IMR-90 (cell line): ENCODE data around the gene CLEC3A. TPM values are rescaled to one million over a fixed set of nuclear protein-coding genes. Genes with fewer than 3 reads are reported as not detected.

ENCODE experiments used
- ATAC-seq: fragments of 200-7000 bp; cut with Tn5 transposase; 2 replicates; pipeline ENCODE4 v1.9.1; 2020; ENCODE audit warnings: low read depth, mild to moderate bottlenecking, moderate library complexity
- BruUV-seq: library from RNA; stranded (reverse); fragments of 400-500 nt; replicated peaks from 2 replicates; lab custom pipeline; 2021; lab: Mats Ljungman, UMichigan
- CTCF ChIA-PET: fragments of 300-600 bp; formaldehyde crosslinking; extraction: SDS; loops from one replicate; lab custom pipeline; 2021; ENCODE audit warnings: antibody characterized with exemption; lab: Yijun Ruan, JAX
- POLR2A ChIA-PET: fragments of 300-600 bp; sonication (Branson Sonifier 250); formaldehyde crosslinking; loops from one replicate; lab custom pipeline; 2022; ENCODE audit warnings: antibody characterized with exemption; ENCODE audit not compliant: unreplicated experiment; lab: Charles Lee
- DNase-seq: peaks from one replicate; pipeline ENCODE4 v3.0.0; 2013
- H2AFZ ChIP-seq: replicated peaks from 2 replicates; pipeline ENCODE3; 2013; ENCODE audit warnings: low read length, mild to moderate bottlenecking; ENCODE audit not compliant: poor library complexity
- H2AK5ac ChIP-seq: 2 replicates; pipeline ENCODE4 v1.6.1; 2013; ENCODE audit warnings: low read depth, low read length, inconsistent platforms
- H2AK9ac ChIP-seq: replicated peaks from 2 replicates; pipeline ENCODE3; 2013; ENCODE audit warnings: mild to moderate bottlenecking, low read depth, low read length, moderate library complexity; ENCODE audit not compliant: poor library complexity
- H2BK120ac ChIP-seq: 2 replicates; pipeline ENCODE4 v1.6.1; 2013; ENCODE audit warnings: low read depth, low read length, inconsistent platforms
- H2BK15ac ChIP-seq: 3 replicates; pipeline ENCODE4 v1.6.1; 2013; ENCODE audit warnings: low read depth, low read length, inconsistent platforms
- H2BK20ac ChIP-seq: 2 replicates; pipeline ENCODE4 v1.6.1; 2013; ENCODE audit warnings: low read depth, mild to moderate bottlenecking, inconsistent platforms, low read length, moderate library complexity
- H2BK5ac ChIP-seq: 2 replicates; pipeline ENCODE4 v1.6.1; 2013; ENCODE audit warnings: mild to moderate bottlenecking, low read depth, low read length, inconsistent platforms; ENCODE audit not compliant: poor library complexity, severe bottlenecking
- H3K14ac ChIP-seq: replicated peaks from 2 replicates; pipeline ENCODE4 v1.6.1; 2013; ENCODE audit warnings: low read depth, low read length, inconsistent platforms
- H3K18ac ChIP-seq: 2 replicates; pipeline ENCODE4 v1.6.1; 2013; ENCODE audit warnings: low read depth, low read length, control low read depth
- H3K23ac ChIP-seq: 2 replicates; pipeline ENCODE4 v1.6.1; 2013; ENCODE audit warnings: low read depth, low read length, inconsistent platforms
- H3K27ac ChIP-seq: 2 replicates; pipeline ENCODE4 v1.5.1; 2013; ENCODE audit warnings: mild to moderate bottlenecking, control low read depth, low read length; ENCODE audit not compliant: insufficient read depth
- H3K27me3 ChIP-seq: 2 replicates; pipeline ENCODE4 v1.6.1; 2013; ENCODE audit warnings: low read length; ENCODE audit not compliant: control insufficient read depth, insufficient read depth
- H3K36me3 ChIP-seq: 2 replicates; pipeline ENCODE4 v1.6.1; 2013; ENCODE audit warnings: low read length, mixed read lengths; ENCODE audit not compliant: control insufficient read depth, insufficient read depth
- H3K4ac ChIP-seq: 2 replicates; pipeline ENCODE4 v1.6.1; 2013; ENCODE audit warnings: low read depth, low read length, inconsistent platforms
- H3K4me1 ChIP-seq: 2 replicates; pipeline ENCODE4 v1.6.1; 2013; ENCODE audit warnings: low read length, mixed read lengths; ENCODE audit not compliant: control insufficient read depth, insufficient read depth
- H3K4me2 ChIP-seq: 2 replicates; pipeline ENCODE4 v1.6.1; 2013; ENCODE audit warnings: low read depth, mild to moderate bottlenecking, control low read depth, low read length, moderate library complexity
- H3K4me3 ChIP-seq: 2 replicates; pipeline ENCODE4 v1.5.1; 2013; ENCODE audit warnings: low read depth, mild to moderate bottlenecking, control low read depth, low read length, moderate library complexity; ENCODE audit not compliant: insufficient read depth
- H3K56ac ChIP-seq: 2 replicates; pipeline ENCODE4 v1.6.1; 2013; ENCODE audit warnings: low read length, inconsistent platforms; ENCODE audit not compliant: insufficient read depth; ENCODE audit errors: extremely low read depth
- H3K79me1 ChIP-seq, 2 experiments: 2 replicates each; pipeline ENCODE4 v1.6.1; 2013; ENCODE audit warnings: low read length in 2 of 2, inconsistent platforms in 1 of 2, low read depth in 1 of 2
- H3K9ac ChIP-seq: 2 replicates; pipeline ENCODE4 v1.6.1; 2013; ENCODE audit warnings: low read depth, low read length, control low read depth
- H3K9me1 ChIP-seq: 2 replicates; pipeline ENCODE4 v1.6.1; 2013; ENCODE audit warnings: low read length, inconsistent platforms; ENCODE audit not compliant: insufficient read depth
- H3K9me3 ChIP-seq: 2 replicates; pipeline ENCODE4 v1.6.1; 2013; ENCODE audit warnings: low read length; ENCODE audit not compliant: control insufficient read depth, insufficient read depth
- H4K20me1 ChIP-seq: 2 replicates; pipeline ENCODE4 v1.6.1; 2013; ENCODE audit warnings: low read length, inconsistent platforms; ENCODE audit not compliant: insufficient read depth
- H4K5ac ChIP-seq: 2 replicates; pipeline ENCODE4 v1.6.1; 2013; ENCODE audit warnings: mild to moderate bottlenecking, low read depth, low read length, control low read depth
- H4K8ac ChIP-seq, 2 experiments: 2 replicates each; pipeline ENCODE4 v1.6.1; 2013; ENCODE audit warnings: low read depth in 2 of 2, low read length in 2 of 2, control low read depth in 1 of 2, inconsistent platforms in 1 of 2
- H4K91ac ChIP-seq: 2 replicates; pipeline ENCODE4 v1.6.1; 2013; ENCODE audit warnings: low read depth, low read length, inconsistent platforms; ENCODE audit not compliant: insufficient read depth
- CHD1 ChIP-seq: IDR thresholded peaks from 2 replicates; pipeline ENCODE4 v1.6.1; 2012; ENCODE audit warnings: low read depth, low read length, improper control_type of control experiment
- FOS ChIP-seq: fragments of 150-350 bp; IDR thresholded peaks from 2 replicates; pipeline ENCODE4 v1.6.1; 2016; ENCODE audit warnings: low read depth, low read length
- MXI1 ChIP-seq: IDR thresholded peaks from 2 replicates; pipeline ENCODE4 v1.6.1; 2012; ENCODE audit warnings: low read depth, mild to moderate bottlenecking, low read length, moderate library complexity, borderline replicate concordance
- RCOR1 ChIP-seq: IDR thresholded peaks from 2 replicates; pipeline ENCODE4 v1.6.1; 2012; ENCODE audit warnings: mild to moderate bottlenecking, low read length, improper control_type of control experiment; ENCODE audit not compliant: insufficient replicate concordance
- SMC3 ChIP-seq: fragments of 150-350 bp; IDR thresholded peaks from 2 replicates; pipeline ENCODE4 v1.6.1; 2016; ENCODE audit warnings: low read depth, mild to moderate bottlenecking, antibody characterized with exemption, low read length, moderate library complexity
- WGBS, 2 experiments: methylation state at CpG; one replicate each; pipeline versions ENCODE4 v1.1.5 to v1.1.7; 2013; ENCODE audit warnings: missing lambda C conversion rate in 2 of 2; ENCODE audit not compliant: insufficient read length in 1 of 2; ENCODE audit errors: extremely low coverage in 2 of 2; 5-methylcytosine and 5-hydroxymethylcytosine counted together
- dilution Hi-C: fragments of 300-500 bp; cut with HindIII; formaldehyde crosslinking; loops from one replicate; pipeline ENCODE4 v1.14.3; 2018; ENCODE audit warnings: low sequenced_read_pairs; ENCODE audit not compliant: unreplicated experiment
- in situ Hi-C: fragments of 300-500 bp; cut with MboI; formaldehyde crosslinking; loops from 3 replicates; pipeline ENCODE4 v1.14.3; 2019; ENCODE audit warnings: low sequenced_read_pairs, inconsistent platforms, mixed read lengths
- intact Hi-C: fragments of 100-400 bp; cut with micrococcal nuclease; formaldehyde crosslinking; loops from 2 replicates; pipeline ENCODE4 v1.10.0; 2022
- polyA plus RNA-seq, 3 experiments: library from polyadenylated mRNA; depleted of rRNA; stranded (reverse); fragments of >200 nt; gene quantifications; 2 replicates each; pipeline ENCODE4 v1.2.3, GENCODE V29; 2012; ENCODE audit warnings: low replicate concordance in 1 of 3
- total RNA-seq: library from RNA; depleted of rRNA; stranded (reverse); fragments of >200 nt; gene quantifications from 2 replicates; pipeline ENCODE4 v1.2.3, GENCODE V29; 2012
- TF ChIP-seq, protein P1 (sequence below): fragments of 150-350 bp; IDR thresholded peaks from 2 replicates; pipeline ENCODE4 v1.6.1; 2016; ENCODE audit warnings: low read depth, mild to moderate bottlenecking, low read length, moderate library complexity, borderline replicate concordance

Gene CLEC3A
- total and polyA plus RNA-seq, 2 of the 4 experiments (the other 2 are of a cell fraction) = not detected

DNA sequence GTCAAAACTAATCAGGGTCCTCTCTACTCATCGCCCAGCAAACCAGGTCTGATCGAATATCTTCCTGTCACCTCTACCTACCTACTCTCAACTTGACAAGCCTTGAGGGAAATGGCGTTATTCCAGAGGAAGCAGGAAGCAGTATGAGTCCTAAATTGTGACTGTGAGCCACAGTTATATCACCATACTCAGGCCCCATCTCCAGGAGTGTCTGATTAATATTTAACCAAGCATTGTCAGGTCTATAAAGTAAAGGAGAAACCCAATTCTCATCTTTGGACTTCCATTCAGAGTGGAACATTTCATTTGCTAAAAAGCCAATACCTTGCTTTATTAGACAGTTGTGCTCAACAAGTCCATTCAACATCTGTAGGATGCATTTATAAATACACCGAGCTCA, 17.8 kb upstream of the CLEC3A start:
- Histone ChIP-seq H3K9me3 (no peaks in the 10 kb centered on the region), H4K8ac (no peak overlapping the region), H3K79me1 (no peaks in the 10 kb centered on the region), H3K36me3 (no peaks in the 10 kb centered on the region), H2BK20ac (no peak overlapping the region), H3K56ac (no peak overlapping the region), H3K27ac (no peak overlapping the region), H3K4me1 (no peaks in the 10 kb centered on the region), H3K14ac (no peak overlapping the region), H3K9me1 (no peaks in the 10 kb centered on the region), H4K5ac (no peak overlapping the region), H3K18ac (no peak overlapping the region), H3K23ac (no peak overlapping the region), H2AK9ac (no peak overlapping the region), H3K27me3 (peaks cover 4% of the 10 kb centered on the region), H3K4ac (no peak overlapping the region), H4K91ac (no peak overlapping the region), H2AFZ (no peak overlapping the region), H2BK5ac (no peak overlapping the region), H2BK15ac (no peak overlapping the region), H3K4me3 (no peak overlapping the region), H3K4me2 (no peak overlapping the region), H3K9ac (no peak overlapping the region), H2BK120ac (no peak overlapping the region), H2AK5ac (no peak overlapping the region), H4K20me1 (no peaks in the 10 kb centered on the region)
- no TSS peak for BruUV-seq
- TF ChIP-seq MXI1 (no peak), SMC3 (no peak), RCOR1 (no peak), CHD1 (no peak), FOS (no peak)
- TF ChIP-seq, protein P1, sequence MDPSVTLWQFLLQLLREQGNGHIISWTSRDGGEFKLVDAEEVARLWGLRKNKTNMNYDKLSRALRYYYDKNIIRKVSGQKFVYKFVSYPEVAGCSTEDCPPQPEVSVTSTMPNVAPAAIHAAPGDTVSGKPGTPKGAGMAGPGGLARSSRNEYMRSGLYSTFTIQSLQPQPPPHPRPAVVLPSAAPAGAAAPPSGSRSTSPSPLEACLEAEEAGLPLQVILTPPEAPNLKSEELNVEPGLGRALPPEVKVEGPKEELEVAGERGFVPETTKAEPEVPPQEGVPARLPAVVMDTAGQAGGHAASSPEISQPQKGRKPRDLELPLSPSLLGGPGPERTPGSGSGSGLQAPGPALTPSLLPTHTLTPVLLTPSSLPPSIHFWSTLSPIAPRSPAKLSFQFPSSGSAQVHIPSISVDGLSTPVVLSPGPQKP = no peak
- WGBS, 2 experiments = 100% methylated on average over 1 of the region's 4 CpGs; no CpG with 5 or more reads in 1 of the 2 experiments
- ATAC-seq (no peak), DNase-seq (no peak)
- dilution Hi-C loops (no loop called here), intact Hi-C loops (no loop called here), in situ Hi-C loops (loop anchor here (25.0 kb wide), 1 partner anchor 767 kb away; no protein-coding TSS in a partner anchor)
- ChIA-PET CTCF (interaction anchor here (0.8 kb wide), 1 partner anchor 328 kb away, joined by 5 read pairs; no protein-coding TSS in a partner anchor), POLR2A (no interaction called here)
